Skeletal muscle tissue (tissue), 4 donors: ENCODE data around the gene CHST12. TPM values are rescaled to one million over a fixed set of nuclear protein-coding genes. Genes with fewer than 3 reads are reported as not detected.
A peak's percentile ranks its signal among the peaks of the same experiment; 100 is the strongest.

Experiments
- H3K27ac ChIP-seq: one replicate; pipeline ENCODE4 v1.7.0; 2013; ENCODE audit warnings: mild to moderate bottlenecking, low read depth, low read length, inconsistent platforms
- H3K27me3 ChIP-seq, 3 donors: one replicate each; pipeline ENCODE4 v1.7.0; 2013; ENCODE audit warnings: low read length in 3 of 3; ENCODE audit not compliant: control insufficient read depth in 3 of 3, insufficient read depth in 3 of 3
- H3K36me3 ChIP-seq, 3 donors: one replicate each; pipeline ENCODE4 v1.7.0; 2013; ENCODE audit warnings: low read length in 3 of 3; ENCODE audit not compliant: control insufficient read depth in 3 of 3, insufficient read depth in 3 of 3
- H3K4me1 ChIP-seq, 3 donors: one replicate each; pipeline ENCODE4 v1.7.0; 2013; ENCODE audit warnings: low read length in 3 of 3, mild to moderate bottlenecking in 3 of 3; ENCODE audit not compliant: control insufficient read depth in 3 of 3, insufficient read depth in 3 of 3
- H3K4me3 ChIP-seq, 3 donors: one replicate each; pipeline ENCODE4 v1.7.0; 2013; ENCODE audit warnings: low read length in 3 of 3
- H3K9ac ChIP-seq, 3 donors: one replicate each; pipeline ENCODE4 v1.7.0; 2013; ENCODE audit warnings: low read length in 3 of 3, mild to moderate bottlenecking in 3 of 3, moderate library complexity in 2 of 3, low read depth in 1 of 3
- H3K9me3 ChIP-seq, 3 donors: one replicate each; pipeline ENCODE4 v1.7.0; 2013; ENCODE audit warnings: low read length in 3 of 3; ENCODE audit not compliant: control insufficient read depth in 3 of 3
- total RNA-seq: library from RNA; depleted of rRNA; stranded (reverse); fragments of >200 nt; gene quantifications from one replicate; pipeline ENCODE4 v1.2.3, GENCODE V29; 2014
- donor health status: Osteomylitis.

The CHST12 gene
- total RNA-seq, 1 donor from 2014 or later, result 1.0 TPM

DNA sequence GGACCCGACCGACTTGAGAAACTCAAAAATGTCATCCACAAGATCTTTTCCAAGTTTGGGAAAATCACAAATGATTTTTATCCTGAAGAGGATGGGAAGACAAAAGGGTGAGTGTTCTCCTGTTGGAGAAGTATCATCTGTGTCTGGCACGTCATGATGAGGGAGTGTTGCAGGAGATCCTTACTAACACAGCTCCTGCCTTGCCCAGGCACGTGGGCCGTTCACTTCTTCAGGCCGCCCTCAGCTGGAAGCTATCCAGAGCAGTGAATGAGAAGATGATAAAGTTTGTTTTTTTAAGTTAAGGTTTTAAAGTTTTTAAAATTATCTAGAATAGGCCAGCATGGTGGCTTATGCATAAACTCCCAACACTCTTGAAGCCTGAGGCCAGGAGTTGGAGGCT, 42.6 kb upstream of the CHST12 start:
- Histone ChIP-seq H3K9me3 (no peaks in the 10 kb centered on the region), H3K27me3 (no peaks in the 10 kb centered on the region), H3K9ac (no peak overlapping the region), H3K4me1 (peaks cover 14 to 24% (median 24%) of the 10 kb centered on the region in 3 donors), H3K27ac (no peak overlapping the region), H3K36me3 (peaks cover 39 to 48% (median 45%) of the 10 kb centered on the region in 3 donors), H3K4me3 (no peak overlapping the region)

DNA sequence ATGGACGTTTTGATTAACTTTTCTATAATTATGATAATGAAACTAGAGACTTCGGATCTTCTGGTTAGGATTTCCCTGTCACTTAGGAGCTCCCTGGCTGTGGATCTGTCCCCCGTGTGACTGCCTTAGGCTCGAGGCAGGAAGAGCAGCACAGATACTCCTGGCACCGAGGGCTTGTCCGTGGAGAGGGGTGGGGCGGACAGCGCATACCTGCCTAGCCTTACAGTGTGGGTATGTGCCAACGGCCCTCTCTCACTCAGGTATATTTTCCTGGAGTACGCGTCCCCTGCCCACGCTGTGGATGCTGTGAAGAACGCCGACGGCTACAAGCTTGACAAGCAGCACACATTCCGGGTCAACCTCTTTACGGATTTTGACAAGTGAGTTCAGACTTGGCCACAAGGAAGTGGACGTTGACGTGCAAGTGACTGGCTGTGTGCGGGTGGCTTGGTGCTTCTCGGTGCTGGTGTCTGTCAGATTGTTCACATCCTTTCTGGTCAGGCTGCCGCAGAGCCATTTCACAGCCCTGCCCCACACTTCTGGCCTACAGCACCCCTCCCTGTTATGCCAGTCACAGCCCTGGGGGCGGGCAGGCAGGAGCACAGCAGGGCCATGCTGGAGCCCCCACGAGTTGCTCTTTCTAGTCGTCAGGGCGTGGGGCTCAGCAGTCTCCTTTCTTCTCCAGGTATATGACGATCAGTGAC, 40.9 kb upstream of the CHST12 start:
- Histone ChIP-seq H3K27ac (no peak overlapping the region), H3K9ac (no peak overlapping the region), H3K4me3 (no peak overlapping the region), H3K4me1 (peaks cover 0 to 9% (median 8%) of the 10 kb centered on the region in 3 donors), H3K9me3 (no peaks in the 10 kb centered on the region), H3K36me3 (peaks cover 49 to 64% (median 57%) of the 10 kb centered on the region in 3 donors), H3K27me3 (no peaks in the 10 kb centered on the region)

DNA sequence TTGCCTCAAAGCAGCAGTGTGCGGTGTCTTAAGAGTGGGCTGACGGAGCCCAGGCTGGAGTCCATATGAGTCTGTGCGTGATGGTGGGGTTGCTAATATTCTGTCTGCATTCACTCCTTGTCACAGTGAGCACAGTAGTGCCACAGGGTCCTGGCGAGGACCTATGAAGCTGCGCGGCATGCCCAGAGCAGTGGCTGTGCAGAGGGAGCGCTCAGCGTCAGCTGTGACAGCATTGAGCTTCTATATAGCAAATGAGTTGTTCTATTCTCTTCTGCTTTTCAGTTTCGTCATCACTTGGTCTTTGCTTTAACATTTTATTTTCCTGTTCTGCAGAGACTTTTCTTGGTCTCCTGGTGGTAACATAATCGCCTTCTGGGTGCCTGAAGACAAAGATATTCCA, 34.3 kb upstream of the CHST12 start:
- H3K36me3 ChIP-seq, result peaks cover 73 to 85% (median 84%) of the 10 kb centered on the region in 3 donors

DNA sequence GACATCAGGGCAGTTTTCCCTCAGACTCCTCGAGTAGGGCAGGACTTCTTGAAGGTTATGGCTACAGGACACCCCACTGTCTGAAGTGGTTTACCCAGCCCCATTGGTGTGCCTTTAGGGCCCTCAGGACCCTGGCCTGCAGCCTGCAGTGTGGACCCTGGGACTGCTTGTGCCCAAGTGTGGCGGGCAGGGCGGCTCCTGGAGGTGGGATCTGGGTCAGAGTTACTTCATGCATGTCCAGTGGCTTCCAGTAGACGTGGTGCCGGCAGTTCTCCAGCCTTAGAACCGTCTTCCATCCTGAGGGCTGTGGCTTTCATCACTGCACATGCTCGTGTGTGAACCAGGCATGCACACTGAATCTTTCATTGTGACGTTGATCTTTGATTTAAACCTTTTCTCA, 32.1 kb upstream of the CHST12 start:
- Histone ChIP-seq H3K4me3 (no peak overlapping the region), H3K4me1 (peaks cover 13 to 18% (median 15%) of the 10 kb centered on the region in 3 donors), H3K9me3 (no peaks in the 10 kb centered on the region), H3K9ac (no peak overlapping the region), H3K36me3 (peaks cover 76 to 88% (median 83%) of the 10 kb centered on the region in 3 donors), H3K27me3 (no peaks in the 10 kb centered on the region), H3K27ac (no peak overlapping the region)

More for the DNA sequence above, 34.3 kb upstream of the CHST12 start:
- no peak overlapping the region for H3K4me3 ChIP-seq
- H3K9ac ChIP-seq, result no peak overlapping the region
- H3K9me3 ChIP-seq, result no peaks in the 10 kb centered on the region
- no peaks in the 10 kb centered on the region for H3K27me3 ChIP-seq
- peaks cover 11 to 13% (median 13%) of the 10 kb centered on the region in 3 donors for H3K4me1 ChIP-seq
- no peak overlapping the region for H3K27ac ChIP-seq

DNA sequence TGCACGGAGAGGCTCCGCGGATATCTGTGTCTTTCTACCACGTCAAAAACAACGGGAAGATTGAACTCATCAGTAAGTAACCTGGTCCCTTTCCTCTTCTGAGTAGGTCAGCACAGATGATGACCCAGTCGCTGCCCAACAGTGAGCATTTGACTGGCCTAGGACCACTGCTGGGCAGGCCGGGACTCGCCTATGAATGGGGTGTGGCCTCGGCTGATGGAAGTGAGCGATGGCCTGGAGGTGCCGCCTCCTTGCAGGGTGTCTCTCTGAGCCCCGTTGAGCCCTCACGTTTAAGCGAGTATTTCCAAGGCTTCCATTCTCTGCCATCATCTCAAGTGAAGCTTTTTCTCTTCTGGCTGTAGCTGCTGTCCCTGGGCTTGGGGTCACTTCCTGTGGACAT, 30.7 kb upstream of the CHST12 start:
- Histone ChIP-seq H3K4me1 (peaks cover 13 to 25% (median 15%) of the 10 kb centered on the region in 3 donors), H3K9me3 (no peaks in the 10 kb centered on the region), H3K27me3 (no peaks in the 10 kb centered on the region), H3K27ac (no peak overlapping the region), H3K36me3 (peaks cover 79 to 88% (median 82%) of the 10 kb centered on the region in 3 donors), H3K9ac (peak overlapping the region in 2 of 3 donors; percentile 33 to 45), H3K4me3 (no peak overlapping the region)

DNA sequence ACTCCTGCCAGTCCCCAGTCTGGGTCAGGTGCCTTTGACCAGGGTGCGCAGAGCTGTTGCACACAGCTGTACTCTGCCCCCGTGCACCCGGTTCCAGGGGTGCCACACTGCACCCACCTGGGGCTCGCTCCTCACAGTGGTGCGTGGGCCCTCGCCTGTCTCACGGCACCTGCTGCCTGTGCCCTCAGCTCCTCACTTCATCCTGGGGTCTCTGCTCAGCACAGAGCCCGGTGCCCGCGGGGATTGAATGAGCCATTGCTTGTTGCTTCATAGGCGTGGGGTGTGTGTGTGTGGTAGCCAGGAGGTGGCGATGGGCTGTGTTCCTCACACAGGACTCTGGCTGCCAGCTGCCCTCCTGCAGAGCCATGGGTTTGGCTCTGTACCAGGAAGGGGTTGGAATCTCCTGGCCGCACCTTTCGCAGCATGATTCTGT, 30.3 kb upstream of the CHST12 start:
- H3K36me3 ChIP-seq, result peaks cover 80 to 86% (median 82%) of the 10 kb centered on the region in 3 donors
- no peaks in the 10 kb centered on the region for H3K27me3 ChIP-seq
- H3K27ac ChIP-seq, result no peak overlapping the region

DNA sequence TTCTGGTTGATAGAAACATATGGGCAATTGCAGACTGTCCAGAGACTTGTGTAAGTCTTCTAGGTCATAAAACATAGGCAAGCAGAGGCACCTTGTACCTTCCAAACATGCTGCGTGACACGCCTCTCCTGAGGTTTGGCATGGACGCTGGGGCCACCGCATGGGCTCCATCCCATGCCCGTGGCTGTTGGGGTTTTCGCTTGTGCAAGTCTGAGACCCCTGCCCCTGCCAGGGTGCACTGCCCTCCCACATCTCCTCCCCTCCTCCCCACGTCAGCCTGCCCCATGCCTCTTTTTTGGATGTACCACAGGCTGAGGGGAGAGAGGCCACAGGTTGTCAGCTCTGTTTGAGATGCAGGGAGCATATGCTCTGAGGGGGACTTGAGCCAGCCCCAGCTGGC, 29.8 kb upstream of the CHST12 start:
- peaks cover 77 to 85% (median 80%) of the 10 kb centered on the region in 3 donors for H3K36me3 ChIP-seq
- no peaks in the 10 kb centered on the region for H3K27me3 ChIP-seq
- no peaks in the 10 kb centered on the region for H3K9me3 ChIP-seq
- H3K27ac ChIP-seq, result no peak overlapping the region
- H3K4me1 ChIP-seq, result peaks cover 13 to 25% (median 15%) of the 10 kb centered on the region in 3 donors
- no peak overlapping the region for H3K9ac ChIP-seq
- H3K4me3 ChIP-seq, result no peak overlapping the region

More for the DNA sequence above, 30.3 kb upstream of the CHST12 start:
- peak overlapping the region in 1 of 3 donors; percentile 45 for H3K9ac ChIP-seq
- no peaks in the 10 kb centered on the region for H3K9me3 ChIP-seq
- H3K4me1 ChIP-seq, result peaks cover 13 to 25% (median 15%) of the 10 kb centered on the region in 3 donors
- H3K4me3 ChIP-seq, result no peak overlapping the region

DNA sequence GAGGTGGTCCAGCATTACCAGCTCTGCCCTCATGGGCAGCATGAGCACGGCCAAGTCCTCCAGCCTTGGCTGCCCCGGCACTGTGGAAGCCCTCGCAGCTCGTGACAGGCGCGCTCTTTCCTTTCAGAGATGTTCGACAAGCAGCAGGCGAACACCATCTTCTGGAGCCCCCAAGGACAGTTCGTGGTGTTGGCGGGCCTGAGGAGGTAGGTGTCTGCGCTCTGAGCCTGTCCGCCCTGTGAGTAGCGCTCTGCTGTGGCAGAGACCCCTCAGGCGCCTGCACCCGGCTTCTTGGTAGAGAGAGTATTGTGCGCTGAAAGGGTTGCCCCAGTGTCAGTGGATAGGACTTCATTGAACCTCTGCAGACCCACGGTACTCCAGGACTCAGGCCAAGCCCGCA, 29.0 kb upstream of the CHST12 start:
- H3K36me3 ChIP-seq, result peaks cover 75 to 85% (median 81%) of the 10 kb centered on the region in 3 donors
- H3K9me3 ChIP-seq, result no peaks in the 10 kb centered on the region
- H3K9ac ChIP-seq, result no peak overlapping the region
- no peak overlapping the region for H3K27ac ChIP-seq
- no peaks in the 10 kb centered on the region for H3K27me3 ChIP-seq
- H3K4me3 ChIP-seq, result no peak overlapping the region
- peaks cover 13 to 25% (median 15%) of the 10 kb centered on the region in 3 donors for H3K4me1 ChIP-seq

DNA sequence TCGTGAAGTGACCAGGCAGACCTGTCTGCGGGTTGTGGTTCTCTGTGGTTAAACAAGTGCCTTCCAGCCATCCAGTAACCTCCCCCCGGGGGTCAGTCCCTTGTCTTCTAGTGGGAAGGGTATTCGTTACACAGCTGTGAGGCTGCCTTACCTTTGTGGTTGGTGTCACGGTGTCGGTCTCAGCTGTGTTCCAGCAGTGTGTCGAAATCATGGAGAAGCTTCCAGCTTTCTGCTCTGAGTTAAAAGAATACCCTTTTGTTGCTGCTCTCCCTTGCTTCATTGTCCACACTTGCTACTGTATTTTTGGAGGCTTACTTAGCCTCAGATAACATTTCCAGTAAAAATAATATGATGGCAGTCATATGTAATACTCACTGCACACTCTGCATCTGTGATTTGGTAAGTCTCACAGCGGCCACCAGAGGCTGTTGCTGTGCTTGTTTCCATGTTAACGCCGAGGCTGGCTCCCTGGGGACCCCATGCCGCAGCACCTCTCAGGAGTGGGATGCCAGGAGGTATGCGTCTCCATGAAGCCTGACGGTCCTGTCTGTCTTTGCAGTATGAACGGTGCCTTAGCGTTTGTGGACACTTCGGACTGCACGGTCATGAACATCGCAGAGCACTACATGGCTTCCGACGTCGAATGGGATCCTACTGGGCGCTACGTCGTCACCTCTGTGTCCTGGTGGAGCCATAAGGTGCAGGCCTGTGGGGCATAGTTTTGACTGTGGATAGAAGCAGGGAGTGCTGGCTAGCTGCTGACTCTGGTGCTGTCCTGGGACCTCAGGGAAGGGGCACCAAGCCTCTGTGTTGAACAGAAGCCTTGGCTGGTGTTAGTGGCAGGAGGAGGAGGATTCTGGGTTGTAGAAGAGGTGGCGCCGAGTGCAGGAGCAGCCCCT, 28.3 kb upstream of the CHST12 start:
- no peak overlapping the region for H3K4me3 ChIP-seq
- no peaks in the 10 kb centered on the region for H3K27me3 ChIP-seq
- H3K4me1 ChIP-seq, result peaks cover 13 to 25% (median 15%) of the 10 kb centered on the region in 3 donors
- no peaks in the 10 kb centered on the region for H3K9me3 ChIP-seq
- H3K27ac ChIP-seq, result no peak overlapping the region
- H3K36me3 ChIP-seq, result peaks cover 76 to 88% (median 85%) of the 10 kb centered on the region in 3 donors
- no peak overlapping the region for H3K9ac ChIP-seq
